GM12892 (cell line): ENCODE measurements around the gene ZEB2. TPM values are rescaled to one million over a fixed set of nuclear protein-coding genes. Genes with fewer than 3 reads are reported as not detected.

Experiments used
- DNase-seq: peaks from one replicate; pipeline ENCODE4 v3.0.0; 2011; ENCODE audit not compliant: insufficient read length
- FAIRE-seq: peaks from 2 replicates; lab custom pipeline; 2011; peaks lifted over from hg19 to GRCh38; lab: Jason Lieb, UNC
- POLR2A ChIP-seq: IDR thresholded peaks from 2 replicates; pipeline ENCODE4 v1.6.1; 2011; ENCODE audit warnings: low read depth, low read length, control low read depth
- POLR2AphosphoS5 ChIP-seq: IDR thresholded peaks from 2 replicates; pipeline ENCODE4 v1.6.1; 2011; ENCODE audit warnings: low read depth, low read length, control low read depth
- TAF1 ChIP-seq: IDR thresholded peaks from 2 replicates; pipeline ENCODE4 v1.6.1; 2011; ENCODE audit warnings: low read depth, mild to moderate bottlenecking, control low read depth, low read length, borderline replicate concordance
- polyA plus RNA-seq: library from polyadenylated mRNA; unstranded; fragments of >200 nt; gene quantifications from one replicate; pipeline ENCODE4 v1.2.1, GENCODE V29; 2012; ENCODE audit warnings: missing spikeins, inconsistent platforms; ENCODE audit not compliant: missing spikeins

ZEB2 gene
- polyA plus RNA-seq: 1.4 TPM

GRCh38 chr2:144519934-144520731 lies at the start of gene ZEB2:
TSS of gene ZEB2 (minus strand) at chr2:144520119. CDS start at chr2:144517350, 2,769 bp downstream.
- TF ChIP-seq POLR2AphosphoS5: no peak
- TF ChIP-seq POLR2A: no peak
- TF ChIP-seq TAF1: no peak
- DNase-seq: no peak
- FAIRE-seq: no peak

- FAIRE-seq (no peak), DNase-seq (no peak)
- TF ChIP-seq POLR2A (no peak), POLR2AphosphoS5 (no peak), TAF1 (no peak)
Measured at GRCh38 chr2:144567745-144568144, 47.8 kb upstream of the ZEB2 start.

DNA sequence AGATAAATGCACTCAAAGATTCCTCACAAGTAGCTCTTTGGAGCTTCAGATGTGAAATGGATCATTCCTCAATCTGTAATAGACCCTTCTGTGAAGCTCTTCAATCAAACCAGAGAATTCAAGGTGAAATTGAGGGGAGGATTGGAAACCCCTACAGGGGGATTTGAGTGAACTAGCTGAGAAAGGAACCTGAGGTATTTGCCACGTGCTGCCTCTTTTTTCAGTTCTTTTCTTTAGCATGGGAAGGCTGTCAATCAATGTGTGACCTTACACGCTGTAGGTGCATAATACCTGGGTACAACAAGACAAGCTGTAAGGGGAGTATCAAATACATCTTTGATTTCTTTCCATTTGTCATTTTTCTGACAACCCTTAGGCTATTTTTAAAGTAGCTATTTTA lies 46.5 kb upstream of the ZEB2 start:
- no peak for DNase-seq
- FAIRE-seq: no peak
- TF ChIP-seq TAF1 (no peak), POLR2AphosphoS5 (no peak), POLR2A (no peak)

DNA sequence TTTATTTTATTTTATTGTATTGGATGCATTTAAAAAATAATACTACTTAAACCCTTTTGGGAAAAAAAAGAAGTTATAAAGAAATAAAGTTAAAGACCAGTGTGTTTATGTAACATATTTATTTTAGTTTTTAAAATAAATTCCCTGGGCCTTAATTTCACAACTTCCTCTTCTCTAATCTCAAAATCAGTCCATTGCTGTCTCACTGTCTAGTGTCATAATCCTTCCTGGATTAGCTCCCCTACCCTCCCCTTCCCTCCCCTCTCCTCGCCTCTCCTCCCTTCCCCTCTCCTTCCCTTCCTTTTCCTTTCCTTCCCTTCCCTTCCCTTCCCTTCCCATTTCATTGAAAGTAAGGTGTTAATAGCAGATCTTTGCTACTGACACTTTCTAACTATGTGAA lies 40.3 kb upstream of the ZEB2 start:
- no peak for TF ChIP-seq POLR2A
- no peak for TF ChIP-seq TAF1
- TF ChIP-seq POLR2AphosphoS5: no peak
- FAIRE-seq (no peak), DNase-seq (no peak)

- no peak for TF ChIP-seq POLR2AphosphoS5
- TF ChIP-seq POLR2A: no peak
- TF ChIP-seq TAF1: no peak
- no peak for FAIRE-seq
- DNase-seq: no peak
Measured at GRCh38 chr2:144559681-144560080, 39.8 kb upstream of the ZEB2 start.

GRCh38 chr2:144559242-144559641 lies 39.3 kb upstream of the ZEB2 start:
- DNase-seq (no peak), FAIRE-seq (no peak)
- no peak for TF ChIP-seq TAF1
- no peak for TF ChIP-seq POLR2AphosphoS5
- TF ChIP-seq POLR2A: no peak

- TF ChIP-seq POLR2AphosphoS5 (no peak), POLR2A (no peak), TAF1 (no peak)
- no peak for FAIRE-seq
- no peak for DNase-seq
Measured at GRCh38 chr2:144554492-144555210, 34.7 kb upstream of the ZEB2 start.

DNA sequence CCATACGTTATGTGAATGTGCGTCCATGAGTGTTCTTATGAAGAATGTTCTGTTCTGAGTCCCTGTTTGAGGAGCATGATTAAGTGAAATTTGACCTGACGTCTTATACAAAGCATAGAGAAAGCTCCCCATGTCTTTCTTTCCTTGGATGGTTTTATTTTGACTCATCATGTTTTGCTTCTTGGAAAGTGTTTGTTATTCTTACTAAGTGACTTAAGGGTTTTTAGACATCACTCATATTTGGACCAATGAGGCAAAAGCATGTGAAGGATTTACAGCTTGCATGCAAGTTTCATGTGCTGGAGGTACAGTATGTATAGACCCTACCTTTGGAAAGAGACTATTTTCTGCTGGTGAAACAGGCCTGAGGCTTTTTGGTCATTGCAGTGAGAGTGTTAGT lies 33.5 kb upstream of the ZEB2 start:
- no peak for FAIRE-seq
- no peak for DNase-seq
- TF ChIP-seq TAF1 (no peak), POLR2AphosphoS5 (no peak), POLR2A (no peak)

GRCh38 chr2:144552821-144553220 lies 32.9 kb upstream of the ZEB2 start:
- FAIRE-seq (no peak), DNase-seq (no peak)
- TF ChIP-seq POLR2A (no peak), TAF1 (no peak), POLR2AphosphoS5 (no peak)

DNA sequence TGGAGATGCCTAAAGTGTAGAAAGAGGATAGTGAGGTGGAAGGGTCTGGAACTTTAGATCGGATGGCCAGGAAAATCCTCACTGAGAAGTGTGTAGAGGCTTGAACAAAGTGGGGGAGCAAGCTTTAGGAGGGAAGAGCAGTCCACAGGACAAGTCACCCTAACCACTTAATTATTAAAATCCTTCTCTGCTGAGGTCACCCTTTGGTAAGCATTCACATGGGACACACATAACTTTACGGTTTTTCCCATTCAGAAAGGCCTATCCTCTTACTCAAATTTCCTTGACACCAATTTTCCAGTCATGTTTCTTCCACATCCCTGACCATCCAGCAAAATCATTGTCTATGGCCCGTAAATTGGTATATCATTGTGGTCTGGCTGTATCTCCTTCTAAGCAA lies 31.0 kb upstream of the ZEB2 start:
- TF ChIP-seq POLR2A (no peak), POLR2AphosphoS5 (no peak), TAF1 (no peak)
- FAIRE-seq: no peak

GRCh38 chr2:144550084-144550483 lies 30.2 kb upstream of the ZEB2 start:
- no peak for TF ChIP-seq TAF1
- no peak for TF ChIP-seq POLR2A
- no peak for TF ChIP-seq POLR2AphosphoS5
- FAIRE-seq (no peak), DNase-seq (no peak)

More for the DNA sequence above, 31.0 kb upstream of the ZEB2 start:
- no peak for DNase-seq

GRCh38 chr2:144548532-144549191 lies 28.7 kb upstream of the ZEB2 start:
- no peak for FAIRE-seq
- DNase-seq: no peak

DNA sequence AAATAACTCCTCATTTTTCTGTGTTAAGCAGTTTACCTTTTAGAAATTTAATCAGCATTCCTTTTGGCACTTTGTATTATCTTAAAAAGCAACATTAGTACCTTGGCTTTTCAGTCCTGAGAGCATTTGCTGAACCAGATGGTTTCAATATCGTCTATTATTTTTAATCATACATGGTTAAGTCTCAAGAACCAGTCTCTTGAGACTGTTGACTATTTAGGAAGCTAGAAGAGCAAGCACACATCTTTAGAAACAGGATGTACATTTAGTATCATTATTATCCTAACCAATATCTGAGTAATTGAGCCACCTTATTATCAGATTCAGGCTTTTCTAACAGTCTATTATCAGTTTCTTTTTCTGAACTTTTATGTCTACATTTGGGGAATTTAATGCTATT lies 28.2 kb upstream of the ZEB2 start:
- DNase-seq (no peak), FAIRE-seq (no peak)
- TF ChIP-seq TAF1: no peak
- TF ChIP-seq POLR2A: no peak
- TF ChIP-seq POLR2AphosphoS5: no peak

More at GRCh38 chr2:144548532-144549191, 28.7 kb upstream of the ZEB2 start:
- no peak for TF ChIP-seq POLR2A
- TF ChIP-seq TAF1: no peak
- TF ChIP-seq POLR2AphosphoS5: no peak
